Liver (tissue), 9 donors: ENCODE measurements around the gene CBX5. TPM values are rescaled to one million over a fixed set of nuclear protein-coding genes. Genes with fewer than 3 reads are reported as not detected.
"Not testable (repeated sequence)": the region's sequence is repeated elsewhere in the genome, so short reads cannot be mapped to it uniquely, and the experiment has no call there.

Experiments used
- DNase-seq: peaks from one replicate; pipeline ENCODE4 v3.0.0-alpha.2; 2017; ENCODE audit warnings: low spot score
- H3K27ac ChIP-seq, 2 donors: one replicate each; pipeline ENCODE4 v1.7.0; 2013; ENCODE audit warnings: inconsistent platforms in 2 of 2, low read length in 2 of 2, control low read depth in 1 of 2, low read depth in 1 of 2, mild to moderate bottlenecking in 1 of 2
- H3K27me3 ChIP-seq, 4 donors: one replicate each; pipeline versions ENCODE4 v1.6.1 to v1.7.0; 2013; ENCODE audit warnings: low read length in 3 of 4, inconsistent platforms in 1 of 4, mild to moderate bottlenecking in 1 of 4, moderate library complexity in 1 of 4; ENCODE audit not compliant: control insufficient read depth in 4 of 4, insufficient read depth in 4 of 4
- H3K36me3 ChIP-seq, 4 donors: one replicate each; pipeline versions ENCODE4 v1.6.1 to v1.7.0; 2013; ENCODE audit warnings: low read length in 3 of 4, mild to moderate bottlenecking in 3 of 4, low read depth in 1 of 4, moderate library complexity in 1 of 4; ENCODE audit not compliant: control insufficient read depth in 4 of 4, insufficient read depth in 3 of 4
- H3K4me1 ChIP-seq, 4 donors: one replicate each; pipeline versions ENCODE4 v1.6.1 to v1.7.0; 2013; ENCODE audit warnings: low read length in 3 of 4, mild to moderate bottlenecking in 3 of 4, moderate library complexity in 1 of 4; ENCODE audit not compliant: control insufficient read depth in 4 of 4, insufficient read depth in 4 of 4
- H3K4me3 ChIP-seq, 3 donors: one replicate each; pipeline versions ENCODE4 v1.6.1 to v1.7.0; 2013; ENCODE audit warnings: low read length in 3 of 3, control low read depth in 1 of 3, low read depth in 1 of 3, mild to moderate bottlenecking in 1 of 3
- H3K9ac ChIP-seq, 2 donors: one replicate each; pipeline ENCODE4 v1.7.0; 2013; ENCODE audit warnings: low read length in 2 of 2, mild to moderate bottlenecking in 2 of 2, moderate library complexity in 2 of 2, control low read depth in 1 of 2, low read depth in 1 of 2
- H3K9me3 ChIP-seq, 4 donors: one replicate each; pipeline versions ENCODE4 v1.6.1 to v1.7.0; 2013; ENCODE audit warnings: low read length in 3 of 4; ENCODE audit not compliant: control insufficient read depth in 4 of 4
- EGR1 ChIP-seq, 2 donors: IDR thresholded peaks; 2 replicates each; pipeline ENCODE4 v1.6.1; 2016 to 2018; ENCODE audit warnings: antibody characterized with exemption in 2 of 2, low read depth in 2 of 2
- FOXA2 ChIP-seq: IDR thresholded peaks from 2 replicates; pipeline ENCODE4 v1.6.1; 2016; ENCODE audit warnings: antibody characterized with exemption
- GABPA ChIP-seq, 2 donors: IDR thresholded peaks in 1 of 2; conservative IDR thresholded peaks in 1 of 2; 2 replicates each; pipeline ENCODE4 v1.6.1; 2016; ENCODE audit warnings: antibody characterized with exemption in 2 of 2, mild to moderate bottlenecking in 1 of 2, moderate library complexity in 1 of 2
- HNF4A ChIP-seq, 2 donors: conservative IDR thresholded peaks; 2 replicates each; pipeline ENCODE4 v1.6.1; 2016; ENCODE audit warnings: antibody characterized with exemption in 2 of 2, mild to moderate bottlenecking in 2 of 2
- HNF4G ChIP-seq: IDR thresholded peaks from 2 replicates; pipeline ENCODE4 v1.6.1; 2016; ENCODE audit warnings: antibody characterized with exemption
- JUND ChIP-seq, 2 donors: IDR thresholded peaks; 2 replicates each; pipeline ENCODE4 v1.6.1; 2016; ENCODE audit warnings: antibody characterized with exemption in 2 of 2
- NR2F2 ChIP-seq: IDR thresholded peaks from 2 replicates; pipeline ENCODE4 v1.6.1; 2016; ENCODE audit warnings: antibody characterized with exemption
- RAD21 ChIP-seq, 2 donors: IDR thresholded peaks; 2 replicates each; pipeline ENCODE4 v1.6.1; 2016; ENCODE audit warnings: antibody characterized with exemption in 2 of 2, mild to moderate bottlenecking in 2 of 2
- RXRA ChIP-seq, 2 donors: IDR thresholded peaks; 2 replicates each; pipeline ENCODE4 v1.6.1; 2017 to 2018; ENCODE audit warnings: antibody characterized with exemption in 2 of 2, mild to moderate bottlenecking in 1 of 2
- SP1 ChIP-seq: IDR thresholded peaks from 2 replicates; pipeline ENCODE4 v1.6.1; 2018; ENCODE audit warnings: antibody characterized with exemption, mild to moderate bottlenecking
- TAF1 ChIP-seq: conservative IDR thresholded peaks from 2 replicates; pipeline ENCODE4 v1.6.1; 2016; ENCODE audit warnings: antibody characterized with exemption, mild to moderate bottlenecking
- YY1 ChIP-seq: IDR thresholded peaks from 2 replicates; pipeline ENCODE4 v1.6.1; 2016; ENCODE audit warnings: antibody characterized with exemption, mild to moderate bottlenecking
- WGBS: extraction: QIAGEN DNeasy Blood & Tissue Kit; methylation state at CpG from one replicate; pipeline ENCODE4 v1.1.7; 2013; 5-methylcytosine and 5-hydroxymethylcytosine counted together
- polyA plus RNA-seq, 2 donors: library from polyadenylated mRNA; stranded (reverse) in 1 of 2; unstranded in 1 of 2; fragments of 200-250 nt in 1 of 2; fragments of >200 nt in 1 of 2; fragmentation: Nextera tagmentation in 1 of 2; extraction: Ambion mirVana in 1 of 2; gene quantifications; one replicate each; pipeline versions ENCODE4 v1.2.1 to v1.2.3, GENCODE V29; 2013 to 2015
- total RNA-seq, 2 donors: library from RNA; depleted of rRNA; stranded (reverse); fragments of >200 nt; gene quantifications; one replicate each; pipeline ENCODE4 v1.2.3, GENCODE V29; 2014
- TF ChIP-seq, protein P1 (sequence below): IDR thresholded peaks from 2 replicates; pipeline ENCODE4 v1.6.1; 2016; ENCODE audit warnings: antibody characterized with exemption
- TF ChIP-seq, protein P2 (sequence below): IDR thresholded peaks from 2 replicates; pipeline ENCODE4 v1.6.1; 2016; ENCODE audit warnings: antibody characterized with exemption
- TF ChIP-seq, protein P3 (sequence below): IDR thresholded peaks from 2 replicates; pipeline ENCODE4 v1.6.1; 2016; ENCODE audit warnings: antibody characterized with exemption
- TF ChIP-seq, protein P4 (sequence below): fragments of 150-350 bp; IDR thresholded peaks from 2 replicates; pipeline ENCODE4 v1.5.1; 2017; ENCODE audit warnings: improper control_type of control experiment, low read depth, low read length; ENCODE audit not compliant: missing input control
- TF ChIP-seq, protein P5 (sequence below): IDR thresholded peaks from 2 replicates; pipeline ENCODE4 v1.6.1; 2016; ENCODE audit warnings: antibody characterized with exemption, mild to moderate bottlenecking
- donor health status: healthy.
- donor health status: healthy.
- donor health status: healthy.
- donor health status: healthy.
- donor health status: healthy.

CBX5 gene
- total and polyA plus RNA-seq, 4 donors, result 4.4 to 62.3 (median 12.6) TPM

DNA sequence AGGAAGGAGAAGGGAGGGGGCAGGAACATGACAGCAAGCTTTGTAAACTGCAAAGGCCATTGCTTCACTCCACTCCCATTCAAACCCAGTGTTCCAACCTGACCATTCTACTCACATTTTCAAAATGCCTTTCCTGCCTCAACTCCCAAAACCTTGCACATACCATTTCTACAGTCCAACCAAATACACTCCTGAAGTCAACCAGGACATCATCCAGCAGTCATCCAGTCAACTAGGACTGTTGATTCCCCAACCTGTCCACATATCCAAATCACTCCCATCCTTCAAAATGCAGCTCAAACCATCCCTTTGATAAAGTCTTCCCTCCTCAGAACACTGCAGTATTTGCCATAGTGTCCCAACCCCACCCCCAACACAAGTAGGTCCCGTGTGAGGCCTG, 94.0 kb downstream of the CBX5 start:
- no peak for TF ChIP-seq TAF1
- TF ChIP-seq HNF4G, result no peak
- TF ChIP-seq RAD21 (IDR thresholded peaks at IDR 0.05), result no peak
- TF ChIP-seq, protein P1, sequence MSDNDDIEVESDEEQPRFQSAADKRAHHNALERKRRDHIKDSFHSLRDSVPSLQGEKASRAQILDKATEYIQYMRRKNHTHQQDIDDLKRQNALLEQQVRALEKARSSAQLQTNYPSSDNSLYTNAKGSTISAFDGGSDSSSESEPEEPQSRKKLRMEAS, result no peak
- TF ChIP-seq JUND (IDR thresholded peaks at IDR 0.05), result no peak
- TF ChIP-seq FOXA2, result no peak
- TF ChIP-seq YY1, result no peak
- no peak for TF ChIP-seq HNF4A (conservative IDR thresholded peaks at IDR 0.05)
- no peak for TF ChIP-seq SP1
- TF ChIP-seq, protein P2, sequence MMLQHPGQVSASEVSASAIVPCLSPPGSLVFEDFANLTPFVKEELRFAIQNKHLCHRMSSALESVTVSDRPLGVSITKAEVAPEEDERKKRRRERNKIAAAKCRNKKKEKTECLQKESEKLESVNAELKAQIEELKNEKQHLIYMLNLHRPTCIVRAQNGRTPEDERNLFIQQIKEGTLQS, result no peak
- TF ChIP-seq EGR1 (IDR thresholded peaks at IDR 0.05; ENCODE audit: low read depth in 2 of 2), result no peak
- TF ChIP-seq, protein P3, sequence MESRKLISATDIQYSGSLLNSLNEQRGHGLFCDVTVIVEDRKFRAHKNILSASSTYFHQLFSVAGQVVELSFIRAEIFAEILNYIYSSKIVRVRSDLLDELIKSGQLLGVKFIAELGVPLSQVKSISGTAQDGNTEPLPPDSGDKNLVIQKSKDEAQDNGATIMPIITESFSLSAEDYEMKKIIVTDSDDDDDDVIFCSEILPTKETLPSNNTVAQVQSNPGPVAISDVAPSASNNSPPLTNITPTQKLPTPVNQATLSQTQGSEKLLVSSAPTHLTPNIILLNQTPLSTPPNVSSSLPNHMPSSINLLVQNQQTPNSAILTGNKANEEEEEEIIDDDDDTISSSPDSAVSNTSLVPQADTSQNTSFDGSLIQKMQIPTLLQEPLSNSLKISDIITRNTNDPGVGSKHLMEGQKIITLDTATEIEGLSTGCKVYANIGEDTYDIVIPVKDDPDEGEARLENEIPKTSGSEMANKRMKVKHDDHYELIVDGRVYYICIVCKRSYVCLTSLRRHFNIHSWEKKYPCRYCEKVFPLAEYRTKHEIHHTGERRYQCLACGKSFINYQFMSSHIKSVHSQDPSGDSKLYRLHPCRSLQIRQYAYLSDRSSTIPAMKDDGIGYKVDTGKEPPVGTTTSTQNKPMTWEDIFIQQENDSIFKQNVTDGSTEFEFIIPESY, result no peak
- TF ChIP-seq, protein P4, sequence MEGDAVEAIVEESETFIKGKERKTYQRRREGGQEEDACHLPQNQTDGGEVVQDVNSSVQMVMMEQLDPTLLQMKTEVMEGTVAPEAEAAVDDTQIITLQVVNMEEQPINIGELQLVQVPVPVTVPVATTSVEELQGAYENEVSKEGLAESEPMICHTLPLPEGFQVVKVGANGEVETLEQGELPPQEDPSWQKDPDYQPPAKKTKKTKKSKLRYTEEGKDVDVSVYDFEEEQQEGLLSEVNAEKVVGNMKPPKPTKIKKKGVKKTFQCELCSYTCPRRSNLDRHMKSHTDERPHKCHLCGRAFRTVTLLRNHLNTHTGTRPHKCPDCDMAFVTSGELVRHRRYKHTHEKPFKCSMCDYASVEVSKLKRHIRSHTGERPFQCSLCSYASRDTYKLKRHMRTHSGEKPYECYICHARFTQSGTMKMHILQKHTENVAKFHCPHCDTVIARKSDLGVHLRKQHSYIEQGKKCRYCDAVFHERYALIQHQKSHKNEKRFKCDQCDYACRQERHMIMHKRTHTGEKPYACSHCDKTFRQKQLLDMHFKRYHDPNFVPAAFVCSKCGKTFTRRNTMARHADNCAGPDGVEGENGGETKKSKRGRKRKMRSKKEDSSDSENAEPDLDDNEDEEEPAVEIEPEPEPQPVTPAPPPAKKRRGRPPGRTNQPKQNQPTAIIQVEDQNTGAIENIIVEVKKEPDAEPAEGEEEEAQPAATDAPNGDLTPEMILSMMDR, result no peak
- TF ChIP-seq NR2F2, result no peak
- TF ChIP-seq GABPA (IDR thresholded peaks at IDR 0.05 in 1 of 2, conservative IDR thresholded peaks at IDR 0.05 in 1 of 2), result no peak
- no peak for TF ChIP-seq RXRA (IDR thresholded peaks at IDR 0.05)
- TF ChIP-seq, protein P5, sequence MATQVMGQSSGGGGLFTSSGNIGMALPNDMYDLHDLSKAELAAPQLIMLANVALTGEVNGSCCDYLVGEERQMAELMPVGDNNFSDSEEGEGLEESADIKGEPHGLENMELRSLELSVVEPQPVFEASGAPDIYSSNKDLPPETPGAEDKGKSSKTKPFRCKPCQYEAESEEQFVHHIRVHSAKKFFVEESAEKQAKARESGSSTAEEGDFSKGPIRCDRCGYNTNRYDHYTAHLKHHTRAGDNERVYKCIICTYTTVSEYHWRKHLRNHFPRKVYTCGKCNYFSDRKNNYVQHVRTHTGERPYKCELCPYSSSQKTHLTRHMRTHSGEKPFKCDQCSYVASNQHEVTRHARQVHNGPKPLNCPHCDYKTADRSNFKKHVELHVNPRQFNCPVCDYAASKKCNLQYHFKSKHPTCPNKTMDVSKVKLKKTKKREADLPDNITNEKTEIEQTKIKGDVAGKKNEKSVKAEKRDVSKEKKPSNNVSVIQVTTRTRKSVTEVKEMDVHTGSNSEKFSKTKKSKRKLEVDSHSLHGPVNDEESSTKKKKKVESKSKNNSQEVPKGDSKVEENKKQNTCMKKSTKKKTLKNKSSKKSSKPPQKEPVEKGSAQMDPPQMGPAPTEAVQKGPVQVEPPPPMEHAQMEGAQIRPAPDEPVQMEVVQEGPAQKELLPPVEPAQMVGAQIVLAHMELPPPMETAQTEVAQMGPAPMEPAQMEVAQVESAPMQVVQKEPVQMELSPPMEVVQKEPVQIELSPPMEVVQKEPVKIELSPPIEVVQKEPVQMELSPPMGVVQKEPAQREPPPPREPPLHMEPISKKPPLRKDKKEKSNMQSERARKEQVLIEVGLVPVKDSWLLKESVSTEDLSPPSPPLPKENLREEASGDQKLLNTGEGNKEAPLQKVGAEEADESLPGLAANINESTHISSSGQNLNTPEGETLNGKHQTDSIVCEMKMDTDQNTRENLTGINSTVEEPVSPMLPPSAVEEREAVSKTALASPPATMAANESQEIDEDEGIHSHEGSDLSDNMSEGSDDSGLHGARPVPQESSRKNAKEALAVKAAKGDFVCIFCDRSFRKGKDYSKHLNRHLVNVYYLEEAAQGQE, result no peak

DNA sequence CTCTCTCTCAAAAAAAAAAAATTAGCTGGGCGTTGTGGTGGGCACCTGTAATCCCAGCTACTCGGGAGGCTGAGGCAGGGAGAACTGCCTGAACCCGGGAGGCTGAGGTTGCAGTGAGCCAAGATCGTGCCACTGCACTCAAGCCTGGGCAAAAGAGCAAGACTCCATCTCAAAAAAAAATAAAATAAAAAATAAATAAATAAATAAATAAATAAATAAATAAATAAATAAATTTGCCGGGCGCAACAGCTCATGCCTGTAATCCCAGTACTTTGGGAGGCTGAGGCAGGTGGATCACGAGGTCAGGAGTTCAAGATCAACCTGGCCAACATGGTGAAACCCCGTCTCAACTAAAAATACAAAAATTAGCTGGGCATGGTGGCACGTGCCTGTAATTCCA, 94.6 kb downstream of the CBX5 start:
- H3K27me3 ChIP-seq, H3K9ac ChIP-seq, H3K9me3 ChIP-seq, H3K4me1 ChIP-seq, DNase-seq, H3K4me3 ChIP-seq, H3K27ac ChIP-seq: not testable (repeated sequence)
- 96% methylated on average over 9 of the region's 9 CpGs for WGBS
- peaks cover 0 to 14% (median 3%) of the 10 kb centered on the region in 4 donors for H3K36me3 ChIP-seq

More for the DNA sequence above, 94.0 kb downstream of the CBX5 start:
- Histone ChIP-seq H3K4me3 (no peak overlapping the region), H3K27ac (no peak overlapping the region), H3K27me3 (no peaks in the 10 kb centered on the region), H3K9ac (no peak overlapping the region), H3K9me3 (no peaks in the 10 kb centered on the region), H3K36me3 (peaks cover 0 to 14% (median 3%) of the 10 kb centered on the region in 4 donors), H3K4me1 (peaks cover 0 to 7% (median 2%) of the 10 kb centered on the region in 4 donors)
- WGBS, result 92% methylated on average over 1 of the region's 1 CpG
- DNase-seq, result no peak
